Measurements from ENCODE around the gene VWA1. TPM values are rescaled to one million over a fixed set of nuclear protein-coding genes. Genes with fewer than 3 reads are reported as not detected.

The VWA1 gene
- total RNA-seq, 1 experiment from 2014 or later: 35.5 TPM

- TF ChIP-seq, protein P1, sequence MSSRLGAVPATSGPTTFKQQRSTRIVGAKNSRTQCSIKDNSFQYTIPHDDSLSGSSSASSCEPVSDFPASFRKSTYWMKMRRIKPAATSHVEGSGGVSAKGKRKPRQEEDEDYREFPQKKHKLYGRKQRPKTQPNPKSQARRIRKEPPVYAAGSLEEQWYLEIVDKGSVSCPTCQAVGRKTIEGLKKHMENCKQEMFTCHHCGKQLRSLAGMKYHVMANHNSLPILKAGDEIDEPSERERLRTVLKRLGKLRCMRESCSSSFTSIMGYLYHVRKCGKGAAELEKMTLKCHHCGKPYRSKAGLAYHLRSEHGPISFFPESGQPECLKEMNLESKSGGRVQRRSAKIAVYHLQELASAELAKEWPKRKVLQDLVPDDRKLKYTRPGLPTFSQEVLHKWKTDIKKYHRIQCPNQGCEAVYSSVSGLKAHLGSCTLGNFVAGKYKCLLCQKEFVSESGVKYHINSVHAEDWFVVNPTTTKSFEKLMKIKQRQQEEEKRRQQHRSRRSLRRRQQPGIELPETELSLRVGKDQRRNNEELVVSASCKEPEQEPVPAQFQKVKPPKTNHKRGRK (CRISPR knock-in tag; IDR thresholded peaks at IDR 0.05; ENCODE audit: borderline replicate concordance): no peak
- peak; percentile 71; the same call in 1 of the 2 replicates for TF ChIP-seq GABPB1 (CRISPR knock-in tag; IDR thresholded peaks at IDR 0.05)
- peak; percentile 86; the same call in 1 of the 2 replicates for TF ChIP-seq FOXP4 (CRISPR knock-in tag; IDR thresholded peaks at IDR 0.05)
- no peak for TF ChIP-seq NR1H2 (CRISPR knock-in tag; IDR thresholded peaks at IDR 0.05)
- 0 out of 2 replicates have a peak, but pooled peaks have one; percentile 58 for TF ChIP-seq ZNF416 (CRISPR knock-in tag; IDR thresholded peaks at IDR 0.05)
- peak; percentile 61; the same call in 1 of the 2 replicates for TF ChIP-seq ARID4B (CRISPR knock-in tag; IDR thresholded peaks at IDR 0.05; ENCODE audit: borderline replicate concordance)
- TF ChIP-seq, protein P2, sequence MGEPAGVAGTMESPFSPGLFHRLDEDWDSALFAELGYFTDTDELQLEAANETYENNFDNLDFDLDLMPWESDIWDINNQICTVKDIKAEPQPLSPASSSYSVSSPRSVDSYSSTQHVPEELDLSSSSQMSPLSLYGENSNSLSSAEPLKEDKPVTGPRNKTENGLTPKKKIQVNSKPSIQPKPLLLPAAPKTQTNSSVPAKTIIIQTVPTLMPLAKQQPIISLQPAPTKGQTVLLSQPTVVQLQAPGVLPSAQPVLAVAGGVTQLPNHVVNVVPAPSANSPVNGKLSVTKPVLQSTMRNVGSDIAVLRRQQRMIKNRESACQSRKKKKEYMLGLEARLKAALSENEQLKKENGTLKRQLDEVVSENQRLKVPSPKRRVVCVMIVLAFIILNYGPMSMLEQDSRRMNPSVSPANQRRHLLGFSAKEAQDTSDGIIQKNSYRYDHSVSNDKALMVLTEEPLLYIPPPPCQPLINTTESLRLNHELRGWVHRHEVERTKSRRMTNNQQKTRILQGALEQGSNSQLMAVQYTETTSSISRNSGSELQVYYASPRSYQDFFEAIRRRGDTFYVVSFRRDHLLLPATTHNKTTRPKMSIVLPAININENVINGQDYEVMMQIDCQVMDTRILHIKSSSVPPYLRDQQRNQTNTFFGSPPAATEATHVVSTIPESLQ (CRISPR knock-in tag; IDR thresholded peaks at IDR 0.05): no peak
- TF ChIP-seq TEAD1 (CRISPR knock-in tag; IDR thresholded peaks at IDR 0.05): no peak; the same call in 1 of the 2 replicates
- TF ChIP-seq, protein P3, sequence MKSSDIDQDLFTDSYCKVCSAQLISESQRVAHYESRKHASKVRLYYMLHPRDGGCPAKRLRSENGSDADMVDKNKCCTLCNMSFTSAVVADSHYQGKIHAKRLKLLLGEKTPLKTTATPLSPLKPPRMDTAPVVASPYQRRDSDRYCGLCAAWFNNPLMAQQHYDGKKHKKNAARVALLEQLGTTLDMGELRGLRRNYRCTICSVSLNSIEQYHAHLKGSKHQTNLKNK (CRISPR knock-in tag; IDR thresholded peaks at IDR 0.05): no peak
- TF ChIP-seq E2F5 (CRISPR knock-in tag; IDR thresholded peaks at IDR 0.05): peak; percentile 59
- TF ChIP-seq GTF2I (CRISPR knock-in tag; conservative IDR thresholded peaks at IDR 0.05): no peak
- no peak for TF ChIP-seq TCF7 (CRISPR knock-in tag; IDR thresholded peaks at IDR 0.05; ENCODE audit: low read depth)
- TF ChIP-seq OVOL2 (CRISPR knock-in tag; IDR thresholded peaks at IDR 0.05; ENCODE audit: borderline replicate concordance): no peak
- TF ChIP-seq SP1 (CRISPR knock-in tag; conservative IDR thresholded peaks at IDR 0.05): peak; percentile 99
- TF ChIP-seq FOXK1 (CRISPR knock-in tag; IDR thresholded peaks at IDR 0.05): peak; percentile 84
- no peak for TF ChIP-seq ATF2 (CRISPR knock-in tag; IDR thresholded peaks at IDR 0.05; ENCODE audit: borderline replicate concordance, low read depth)
- TF ChIP-seq ESRRA (CRISPR knock-in tag; IDR thresholded peaks at IDR 0.05; ENCODE audit: borderline replicate concordance): no peak
- TF ChIP-seq ETV6 (CRISPR knock-in tag; IDR thresholded peaks at IDR 0.05): peak; percentile 20; the same call in 1 of the 2 replicates
- peak; percentile 55 for TF ChIP-seq JUN (CRISPR knock-in tag; IDR thresholded peaks at IDR 0.05)
- TF ChIP-seq, protein P4, sequence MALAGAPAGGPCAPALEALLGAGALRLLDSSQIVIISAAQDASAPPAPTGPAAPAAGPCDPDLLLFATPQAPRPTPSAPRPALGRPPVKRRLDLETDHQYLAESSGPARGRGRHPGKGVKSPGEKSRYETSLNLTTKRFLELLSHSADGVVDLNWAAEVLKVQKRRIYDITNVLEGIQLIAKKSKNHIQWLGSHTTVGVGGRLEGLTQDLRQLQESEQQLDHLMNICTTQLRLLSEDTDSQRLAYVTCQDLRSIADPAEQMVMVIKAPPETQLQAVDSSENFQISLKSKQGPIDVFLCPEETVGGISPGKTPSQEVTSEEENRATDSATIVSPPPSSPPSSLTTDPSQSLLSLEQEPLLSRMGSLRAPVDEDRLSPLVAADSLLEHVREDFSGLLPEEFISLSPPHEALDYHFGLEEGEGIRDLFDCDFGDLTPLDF (CRISPR knock-in tag; IDR thresholded peaks at IDR 0.05): no peak
- no peak for TF ChIP-seq ZNF121 (CRISPR knock-in tag; IDR thresholded peaks at IDR 0.05)
- peak; percentile 94 for TF ChIP-seq CREM (CRISPR knock-in tag; IDR thresholded peaks at IDR 0.05)
- TF ChIP-seq, protein P5, sequence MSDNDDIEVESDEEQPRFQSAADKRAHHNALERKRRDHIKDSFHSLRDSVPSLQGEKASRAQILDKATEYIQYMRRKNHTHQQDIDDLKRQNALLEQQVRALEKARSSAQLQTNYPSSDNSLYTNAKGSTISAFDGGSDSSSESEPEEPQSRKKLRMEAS (CRISPR knock-in tag; IDR thresholded peaks at IDR 0.05): peak; percentile 78
- TF ChIP-seq HMGA2 (CRISPR knock-in tag; IDR thresholded peaks at IDR 0.05): no peak
Observed at GRCh38 chr1:1399187-1399871, 36.2 kb upstream of the VWA1 start, which contains the start of gene CCNL2 (continued).
